Measurements from ENCODE around the gene PTCHD4.

DNA sequence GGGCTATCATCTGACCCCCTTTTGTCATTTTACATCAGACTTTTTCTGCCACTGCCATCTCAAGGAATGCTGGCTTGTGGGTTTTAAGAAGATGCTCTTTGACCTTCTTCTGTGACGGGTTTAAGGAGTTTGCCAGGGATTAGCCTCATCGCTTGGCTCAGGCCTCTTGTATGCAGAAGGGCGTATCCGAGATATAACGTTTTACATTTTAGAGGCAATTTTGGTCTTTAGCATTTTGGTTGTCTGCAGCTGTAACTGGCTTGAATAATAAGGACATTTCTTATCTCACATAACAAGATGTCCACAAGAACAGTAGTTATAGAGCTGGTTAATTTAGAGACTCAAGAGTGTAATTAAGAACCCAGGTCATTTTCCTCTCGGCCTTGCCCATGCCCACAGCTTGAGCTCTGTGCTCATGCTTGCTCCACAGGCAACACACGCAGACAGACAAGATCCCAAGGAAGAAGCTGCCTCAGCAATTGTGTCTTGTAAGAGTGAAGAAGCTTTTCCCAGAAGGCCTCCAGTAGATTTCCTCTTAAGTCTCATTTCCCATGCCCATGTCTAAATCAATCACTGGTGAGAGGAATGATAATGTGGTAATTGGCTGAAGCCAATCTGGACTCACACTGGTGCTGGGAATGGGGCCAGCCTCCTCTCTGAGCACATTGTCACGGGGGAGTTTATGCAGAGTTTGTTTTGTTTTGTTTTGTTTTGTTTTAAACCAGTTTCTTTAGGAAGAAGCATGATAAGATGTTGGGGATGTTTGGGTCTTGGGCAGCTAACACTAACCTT is 36.8 kb downstream of the PTCHD4 start:
- TF ChIP-seq EZH2phosphoT487 (conservative IDR thresholded peaks at IDR 0.05; ENCODE audit: low read length): no peak
- TF ChIP-seq, protein P1, sequence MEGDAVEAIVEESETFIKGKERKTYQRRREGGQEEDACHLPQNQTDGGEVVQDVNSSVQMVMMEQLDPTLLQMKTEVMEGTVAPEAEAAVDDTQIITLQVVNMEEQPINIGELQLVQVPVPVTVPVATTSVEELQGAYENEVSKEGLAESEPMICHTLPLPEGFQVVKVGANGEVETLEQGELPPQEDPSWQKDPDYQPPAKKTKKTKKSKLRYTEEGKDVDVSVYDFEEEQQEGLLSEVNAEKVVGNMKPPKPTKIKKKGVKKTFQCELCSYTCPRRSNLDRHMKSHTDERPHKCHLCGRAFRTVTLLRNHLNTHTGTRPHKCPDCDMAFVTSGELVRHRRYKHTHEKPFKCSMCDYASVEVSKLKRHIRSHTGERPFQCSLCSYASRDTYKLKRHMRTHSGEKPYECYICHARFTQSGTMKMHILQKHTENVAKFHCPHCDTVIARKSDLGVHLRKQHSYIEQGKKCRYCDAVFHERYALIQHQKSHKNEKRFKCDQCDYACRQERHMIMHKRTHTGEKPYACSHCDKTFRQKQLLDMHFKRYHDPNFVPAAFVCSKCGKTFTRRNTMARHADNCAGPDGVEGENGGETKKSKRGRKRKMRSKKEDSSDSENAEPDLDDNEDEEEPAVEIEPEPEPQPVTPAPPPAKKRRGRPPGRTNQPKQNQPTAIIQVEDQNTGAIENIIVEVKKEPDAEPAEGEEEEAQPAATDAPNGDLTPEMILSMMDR (IDR thresholded peaks at IDR 0.05; ENCODE audit: insufficient read depth, low read length, poor library complexity, severe bottlenecking): no peak
